Pancreas (tissue), 10 donors: ENCODE measurements around the gene GALM. TPM values are rescaled to one million over a fixed set of nuclear protein-coding genes. Genes with fewer than 3 reads are reported as not detected.

ENCODE experiments used
- ATAC-seq, 4 donors: fragments of 200-7000 bp; cut with Tn5 transposase; one replicate each; pipeline versions ENCODE4 v1.8.0 to v1.9.1; 2020; ENCODE audit warnings: mild to moderate bottlenecking in 4 of 4, moderate library complexity in 4 of 4
- DNase-seq, 6 donors: peaks; one replicate each; pipeline ENCODE4 v3.0.0-alpha.2; 2020
- FAIRE-seq: peaks from 2 replicates; lab custom pipeline; 2012; peaks lifted over from hg19 to GRCh38; lab: Jason Lieb, UNC
- H3K27ac ChIP-seq, 4 donors: fragments of 200-600 bp; sonication (generic); 1 replicate in 3 of 4; 2 replicates in 1 of 4; pipeline versions ENCODE4 v1.5.0 to v1.8.0; 2020
- H3K27me3 ChIP-seq, 4 donors: fragments of 200-600 bp; one replicate each; pipeline ENCODE4 v1.8.0; 2021
- H3K36me3 ChIP-seq, 3 donors: fragments of 200-600 bp; sonication (generic) in 1 of 3; one replicate each; pipeline versions ENCODE4 v1.5.0 to v1.8.0; 2020 to 2021
- H3K4me1 ChIP-seq, 3 donors: fragments of 200-600 bp; one replicate each; pipeline ENCODE4 v1.8.0; 2021
- H3K4me3 ChIP-seq, 4 donors: fragments of 200-600 bp; sonication (generic) in 2 of 4; one replicate each; pipeline versions ENCODE4 v1.5.0 to v1.8.0; 2020 to 2021
- H3K9me3 ChIP-seq, 4 donors: fragments of 200-600 bp; one replicate each; pipeline ENCODE4 v1.8.0; 2021
- CTCF ChIP-seq, 4 donors: fragments of 200-600 bp; sonication (generic) in 3 of 4; IDR thresholded peaks; one replicate each; pipeline versions ENCODE4 v1.5.0 to v1.8.0; 2021; ENCODE audit warnings: antibody characterized with exemption in 4 of 4
- WGBS, 2 donors: extraction: QIAGEN DNeasy Blood & Tissue Kit; methylation state at CpG; one replicate each; pipeline ENCODE4 v1.1.7; 2013; 5-methylcytosine and 5-hydroxymethylcytosine counted together
- intact Hi-C, 3 donors: fragments of 100-400 bp; cut with DNase I; formaldehyde crosslinking; loops; one replicate each; pipeline versions ENCODE4 v1.11.1 to v1.14.2; 2022
- polyA plus RNA-seq, 2 donors: library from polyadenylated mRNA; stranded (reverse); fragments of 200-250 nt; gene quantifications; one replicate each; pipeline ENCODE4 v1.2.3, GENCODE V29; 2013
- total RNA-seq, 6 donors: library from RNA; stranded (reverse); fragmentation: NEBNext Ultra II Directional in 4 of 6; extraction: Animal tissue kit (Norgen Biotek cat#: 25700) in 4 of 6; gene quantifications; one replicate each; pipeline versions ENCODE4 v1.2.1 to v1.2.4, GENCODE V29; 2021 to 2023
- donor health status: healthy with polysubstance abuse.
- donor health status: DM: no; HTN: no; CAD: no; lungs with moderate emphysema.
- donor health status: DM: no; HTN: no; CAD: no.
- donor health status: control.
- donor health status: control.
- donor health status: Bipolar disorder and iron deficiency.
- donor health status: DM: yes; HTN: yes; CAD: no.
- donor health status: DM: no; HTN: no; CAD: no.
- donor health status: DM: no; HTN: no; CAD: no.
- donor health status: DM: yes; HTN: yes; CAD: no.

Gene GALM
- total and polyA plus RNA-seq, 8 donors = 5.4 to 10.9 (median 7.4) TPM

- peaks cover 0 to 23% (median 19%) of the 10 kb centered on the region in 3 donors for H3K4me1 ChIP-seq
- ATAC-seq (no peak), DNase-seq (no peak), FAIRE-seq (no peak)
- H3K27ac ChIP-seq = peak overlapping the region in 1 of 4 donors; percentile 77
- no peaks in the 10 kb centered on the region for H3K27me3 ChIP-seq
- TF ChIP-seq CTCF (IDR thresholded peaks at IDR 0.05) = no peak
- H3K9me3 ChIP-seq = no peaks in the 10 kb centered on the region
- intact Hi-C loops = no loop called here
- 97% methylated on average over 4 of the region's 4 CpGs for WGBS, 2 donors
- no peak overlapping the region for H3K4me3 ChIP-seq
- no peaks in the 10 kb centered on the region for H3K36me3 ChIP-seq
Observed at GRCh38 chr2:38668092-38668491, 2.2 kb downstream of the GALM start.

DNA sequence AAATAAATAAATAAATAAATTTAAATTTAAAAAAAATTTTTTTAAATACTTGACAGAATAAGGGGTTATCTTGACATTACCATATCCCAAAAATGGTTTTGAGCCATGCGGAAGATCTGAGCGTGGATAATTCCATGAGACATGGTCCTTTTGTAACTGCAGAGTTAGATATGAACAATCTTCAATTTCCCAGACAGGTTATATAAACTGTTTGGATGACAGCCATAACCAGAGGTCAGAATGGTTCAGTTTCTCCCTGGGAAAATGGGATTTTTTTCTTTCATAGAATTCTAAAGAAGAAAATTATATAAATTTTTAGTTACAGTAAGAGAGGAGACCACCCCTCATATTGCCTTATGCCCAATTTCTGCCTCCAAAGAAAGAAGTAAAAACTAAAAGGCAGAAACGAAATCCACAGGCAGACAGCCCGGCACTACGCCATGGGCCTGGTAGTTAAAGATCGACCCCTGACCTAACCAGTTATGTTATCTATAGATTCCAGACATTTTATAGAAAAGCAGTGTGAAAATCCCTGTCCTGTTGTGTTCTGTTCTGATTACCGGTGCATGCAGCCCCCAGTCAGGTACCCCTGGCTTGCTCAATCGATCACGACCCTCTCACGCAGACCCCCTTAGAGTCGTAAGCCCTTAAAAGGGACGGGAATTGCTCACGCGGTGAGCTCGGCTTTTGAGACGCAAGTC, 3.0 kb downstream of the GALM start:
- intact Hi-C loops = no loop called here
- FAIRE-seq = no peak
- no peaks in the 10 kb centered on the region for H3K9me3 ChIP-seq
- no peak for TF ChIP-seq CTCF (IDR thresholded peaks at IDR 0.05)
- WGBS, 2 donors = 59 to 63% methylated on average over 16 of the region's 16 CpGs
- no peaks in the 10 kb centered on the region for H3K36me3 ChIP-seq
- H3K27ac ChIP-seq = no peak overlapping the region
- H3K4me1 ChIP-seq = peaks cover 0 to 23% (median 19%) of the 10 kb centered on the region in 3 donors
- no peak for DNase-seq
- no peaks in the 10 kb centered on the region for H3K27me3 ChIP-seq
- no peak for ATAC-seq
- no peak overlapping the region for H3K4me3 ChIP-seq

GRCh38 chr2:38671303-38671702, 5.4 kb downstream of the GALM start:
- 85 to 90% methylated on average over 6 of the region's 6 CpGs for WGBS, 2 donors
- Histone ChIP-seq H3K27ac (no peak overlapping the region), H3K4me1 (peaks cover 0 to 23% (median 19%) of the 10 kb centered on the region in 3 donors), H3K9me3 (no peaks in the 10 kb centered on the region), H3K27me3 (no peaks in the 10 kb centered on the region), H3K4me3 (no peak overlapping the region), H3K36me3 (no peaks in the 10 kb centered on the region)
- intact Hi-C loops = no loop called here
- ATAC-seq (no peak), DNase-seq (no peak), FAIRE-seq (no peak)
- no peak for TF ChIP-seq CTCF (IDR thresholded peaks at IDR 0.05)

- no peak for ATAC-seq
- no peak overlapping the region for H3K4me3 ChIP-seq
- H3K9me3 ChIP-seq = no peaks in the 10 kb centered on the region
- FAIRE-seq = no peak
- no peak overlapping the region for H3K27ac ChIP-seq
- peaks cover 0 to 22% (median 16%) of the 10 kb centered on the region in 3 donors for H3K4me1 ChIP-seq
- 72 to 76% methylated on average over 2 of the region's 2 CpGs for WGBS, 2 donors
- TF ChIP-seq CTCF (IDR thresholded peaks at IDR 0.05) = no peak
- intact Hi-C loops = no loop called here
- H3K27me3 ChIP-seq = no peaks in the 10 kb centered on the region
- DNase-seq = no peak
- H3K36me3 ChIP-seq = peaks cover 0 to 6% (median 4%) of the 10 kb centered on the region in 3 donors
Observed at GRCh38 chr2:38671946-38672345, 6.0 kb downstream of the GALM start.
